ENCODE measurements around the gene RDH5. TPM values are rescaled to one million over a fixed set of nuclear protein-coding genes. Genes with fewer than 3 reads are reported as not detected.
A peak's percentile ranks its signal among the peaks of the same experiment; 100 is the strongest.

The RDH5 gene
- total RNA-seq, 1 experiment from 2014 or later: 5.1 TPM

GRCh38 chr12:55744340-55745030 is 24.3 kb downstream of the RDH5 start:
- DNase-seq: no peak
- Histone ChIP-seq H3K27me3 (ENCODE audit: low read length) (no peaks in the 10 kb centered on the region), H3K9ac (ENCODE audit: low read length) (peak overlapping the region; percentile 41; the same call in 1 of the 2 replicates), H2AFZ (ENCODE audit: low read length) (peak overlapping the region; percentile 95), H3K36me3 (ENCODE audit: low read depth, low read length) (no peaks in the 10 kb centered on the region), H3K4me3 (ENCODE audit: low read length) (peak overlapping the region; percentile 87), H3K9me2 (replicated peaks; ENCODE audit: low read length) (no peaks in the 10 kb centered on the region), H3K79me2 (ENCODE audit: low read length) (no peaks in the 10 kb centered on the region), H4K20me1 (ENCODE audit: low read length) (no peaks in the 10 kb centered on the region), H3K4me2 (ENCODE audit: low read length) (peak overlapping the region; percentile 100), H3K9me3 (ENCODE audit: low read length) (no peaks in the 10 kb centered on the region), H3F3A (ENCODE audit: low read length, unreplicated experiment) (no peaks in the 10 kb centered on the region), H3K4me1 (ENCODE audit: insufficient read depth, low read length) (peaks cover 13% of the 10 kb centered on the region; the same call in 1 of the 2 replicates), H3K27ac (ENCODE audit: low read length) (no peak overlapping the region)
- POLR2A ChIA-PET (ENCODE audit: unreplicated experiment): interaction anchor here (0.5 to 0.6 kb wide), 2 partner anchors 12 to 45 kb away, joined by 4 to 5 read pairs; no protein-coding TSS in a partner anchor
- intact Hi-C loops (cut with micrococcal nuclease): loop anchor here (5.0 kb wide), 1 partner anchor 73 kb away; the partner anchor contains the start of genes ORMDL2 and SARNP
- TF ChIP-seq CTCF (conservative IDR thresholded peaks at IDR 0.05; ENCODE audit: low read depth, low read length) (no peak), EZH2phosphoT487 (IDR thresholded peaks at IDR 0.05; ENCODE audit: borderline replicate concordance, low read length) (no peak), EZH2 (IDR thresholded peaks at IDR 0.05; ENCODE audit: low read length, unreplicated experiment) (no peak)
- ATAC-seq: no peak
- BruUV-seq (replicated peaks): no TSS peak
- CTCF ChIA-PET: interaction anchor here (0.6 kb wide), 1 partner anchor 171 kb away, joined by 3 read pairs; no protein-coding TSS in a partner anchor

- H3K27ac ChIP-seq (ENCODE audit: low read length): no peak overlapping the region
- H3K9me2 ChIP-seq (replicated peaks; ENCODE audit: low read length): no peaks in the 10 kb centered on the region
- no peaks in the 10 kb centered on the region for H4K20me1 ChIP-seq (ENCODE audit: low read length)
- H3K79me2 ChIP-seq (ENCODE audit: low read length): no peaks in the 10 kb centered on the region
- H2AFZ ChIP-seq (ENCODE audit: low read length): no peak overlapping the region
- no peak overlapping the region for H3K4me2 ChIP-seq (ENCODE audit: low read length)
- no peak overlapping the region for H3K4me3 ChIP-seq (ENCODE audit: low read length)
- intact Hi-C loops (cut with micrococcal nuclease): no loop called here
- no peaks in the 10 kb centered on the region for H3F3A ChIP-seq (ENCODE audit: low read length, unreplicated experiment)
- no peak for TF ChIP-seq EZH2phosphoT487 (IDR thresholded peaks at IDR 0.05; ENCODE audit: borderline replicate concordance, low read length)
- TF ChIP-seq EZH2 (IDR thresholded peaks at IDR 0.05; ENCODE audit: low read length, unreplicated experiment): no peak
- no peak for TF ChIP-seq CTCF (conservative IDR thresholded peaks at IDR 0.05; ENCODE audit: low read depth, low read length)
- no peaks in the 10 kb centered on the region for H3K27me3 ChIP-seq (ENCODE audit: low read length)
- no peaks in the 10 kb centered on the region for H3K9me3 ChIP-seq (ENCODE audit: low read length)
- peaks cover 13% of the 10 kb centered on the region; the same call in 1 of the 2 replicates for H3K4me1 ChIP-seq (ENCODE audit: insufficient read depth, low read length)
- no peak overlapping the region for H3K9ac ChIP-seq (ENCODE audit: low read length)
- CTCF ChIA-PET: no interaction called here
- DNase-seq (no peak), ATAC-seq (no peak)
- POLR2A ChIA-PET (ENCODE audit: unreplicated experiment): interaction anchor here (0.6 kb wide), 1 partner anchor 32 kb away, joined by 12 read pairs; no protein-coding TSS in a partner anchor
- no TSS peak for BruUV-seq (replicated peaks)
- H3K36me3 ChIP-seq (ENCODE audit: low read depth, low read length): no peaks in the 10 kb centered on the region
These were observed 25.4 kb downstream of the RDH5 start for GRCh38 chr12:55745361-55746173.

All from PC-3 (cell line).